HG03025 (cell line): ENCODE data around the gene UTP4.

Experiments
- ATAC-seq: cut with Tn5 transposase; IDR thresholded peaks from one replicate; pipeline ENCODE4 v1.9.1; 2021; ENCODE audit warnings: mild to moderate bottlenecking, moderate library complexity; ENCODE audit not compliant: unreplicated experiment, low FRiP score

The UTP4 gene

DNA sequence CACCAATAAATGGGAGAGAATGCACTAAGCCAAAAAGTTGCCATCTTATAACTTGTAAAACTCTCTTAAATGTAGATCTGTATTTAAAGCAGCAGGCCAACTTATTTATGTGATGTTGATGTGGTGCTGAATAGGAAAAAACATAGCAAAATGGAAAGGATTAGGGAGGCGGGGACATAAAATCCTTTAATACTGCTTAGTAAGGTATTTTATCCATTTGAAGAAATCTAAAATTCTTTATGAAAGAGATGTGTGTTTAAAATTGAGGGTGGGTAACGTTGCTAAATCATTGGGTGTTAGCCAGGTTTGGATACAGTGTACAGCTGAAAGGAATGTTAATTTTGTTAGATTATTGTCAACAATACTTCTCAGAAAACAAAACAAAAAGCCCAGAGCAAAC is 68.8 kb downstream of the UTP4 start:
- ATAC-seq: no peak

DNA sequence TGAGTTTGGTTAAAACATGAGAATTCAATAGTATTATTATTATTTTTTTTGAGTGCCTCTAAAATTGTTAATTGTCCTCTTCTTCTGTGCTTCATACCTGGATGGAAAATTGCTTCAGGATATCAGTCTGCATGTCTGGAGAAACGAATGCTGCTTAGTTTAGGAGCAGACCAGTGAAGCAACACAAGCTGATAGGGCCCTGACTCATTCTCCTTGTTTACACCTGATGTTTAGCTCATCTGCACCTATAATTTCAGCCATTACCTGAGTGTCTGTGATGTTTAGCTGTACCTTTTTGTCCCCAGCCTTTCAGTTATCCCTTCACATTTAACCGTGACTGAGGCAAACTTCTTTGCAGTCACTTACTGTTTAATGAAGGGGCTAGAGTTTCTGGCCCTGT is 69.3 kb downstream of the UTP4 start:
- ATAC-seq: no peak

DNA sequence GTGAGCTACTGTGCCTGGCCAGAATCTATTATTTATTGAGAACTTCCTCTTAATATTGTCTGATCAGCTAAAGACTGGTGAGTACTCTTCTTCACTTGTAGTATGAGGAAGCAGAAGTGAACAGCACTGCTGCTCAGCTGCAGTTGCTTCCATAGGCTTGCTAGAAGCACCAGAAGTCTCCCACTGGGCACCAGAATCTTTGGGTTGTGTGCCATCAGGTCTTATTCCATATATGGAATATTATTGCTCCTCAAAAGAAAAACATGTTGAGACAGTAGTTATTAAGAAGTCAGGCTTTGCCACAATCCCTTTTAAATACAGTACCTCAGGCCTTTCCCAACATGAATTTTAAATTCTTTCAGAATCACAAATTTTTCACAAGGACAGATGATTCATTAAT is 71.7 kb downstream of the UTP4 start:
- no peak for ATAC-seq

DNA sequence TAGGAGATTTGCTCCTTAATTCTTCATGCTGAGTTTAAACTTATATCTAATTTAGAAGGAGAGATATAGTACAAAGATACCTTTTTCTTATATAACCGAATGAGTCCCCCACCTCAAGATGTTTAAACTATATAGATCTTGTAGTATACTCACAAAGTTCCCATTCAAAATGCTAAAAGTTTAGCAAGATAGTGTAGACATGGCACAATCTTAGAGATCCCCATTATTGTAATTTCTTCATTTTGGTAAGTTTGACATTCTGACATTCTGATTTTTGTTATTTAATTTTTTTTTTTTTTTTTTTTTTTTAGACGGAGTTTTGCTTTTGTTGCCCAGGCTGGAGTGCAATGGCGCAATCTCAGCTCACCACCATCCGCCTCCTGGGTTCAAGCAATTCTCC is 77.3 kb downstream of the UTP4 start:
- no peak for ATAC-seq

DNA sequence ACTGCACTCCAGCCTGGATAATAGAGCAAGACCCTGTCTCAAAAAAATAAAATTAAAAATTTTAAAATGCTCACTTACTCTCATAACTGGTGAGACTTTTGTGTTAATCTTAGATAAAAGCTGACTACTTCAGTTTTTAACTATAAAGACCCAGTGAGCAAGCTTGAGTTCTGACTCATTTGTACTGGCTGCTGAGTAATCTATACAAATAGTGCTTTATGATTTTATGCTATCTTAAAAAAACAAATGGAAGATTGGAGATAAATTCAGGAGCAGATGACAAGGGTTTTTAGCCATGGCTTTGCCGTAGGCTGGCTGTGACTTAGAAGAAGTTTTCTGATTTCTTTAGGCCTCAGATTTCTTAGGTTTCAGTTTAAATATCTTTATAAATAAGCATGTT is 85.0 kb downstream of the UTP4 start:
- ATAC-seq: no peak
